HepG2 (cell line): ENCODE measurements around the gene HSD17B8. TPM values are rescaled to one million over a fixed set of nuclear protein-coding genes. Genes with fewer than 3 reads are reported as not detected.

Source experiments
- AGO2 ChIP-seq: fragments of 200-400 bp; formaldehyde crosslinking; optimal IDR thresholded peaks from 2 replicates; pipeline ENCODE3; 2017; ENCODE audit warnings: mild to moderate bottlenecking, low read depth, low read length, moderate library complexity
- ARID3A ChIP-seq: IDR thresholded peaks from 2 replicates; pipeline ENCODE4 v1.6.1; 2012; ENCODE audit warnings: low read depth, low read length, improper control_type of control experiment
- BRCA1 ChIP-seq: sonication (generic); formaldehyde crosslinking; IDR thresholded peaks from 2 replicates; pipeline ENCODE4 v1.4.0; 2020; ENCODE audit warnings: missing genetic modification reagents
- FOXA3 ChIP-seq: IDR thresholded peaks from 2 replicates; pipeline ENCODE4 v1.6.1; 2016; ENCODE audit warnings: missing genetic modification reagents, missing compliant biosample characterization
- FOXK2 ChIP-seq: fragments of 450-650 bp; IDR thresholded peaks from 2 replicates; pipeline ENCODE4 v1.6.1; 2016
- FOXM1 ChIP-seq: sonication (generic); formaldehyde crosslinking; IDR thresholded peaks from 2 replicates; pipeline ENCODE4 v1.5.0; 2020; ENCODE audit warnings: missing genetic modification reagents
- HDAC2 ChIP-seq: sonication (generic); formaldehyde crosslinking; IDR thresholded peaks from 2 replicates; pipeline ENCODE4 v1.4.0; 2020; ENCODE audit warnings: missing genetic modification reagents
- HHEX ChIP-seq: IDR thresholded peaks from 2 replicates; pipeline ENCODE4 v1.6.1; 2016; ENCODE audit warnings: control low read depth
- HMG20B ChIP-seq: conservative IDR thresholded peaks from 2 replicates; pipeline ENCODE4 v1.6.1; 2016; ENCODE audit warnings: missing genetic modification reagents, missing compliant biosample characterization
- HMGA1 ChIP-seq: sonication (generic); formaldehyde crosslinking; conservative IDR thresholded peaks from 2 replicates; pipeline ENCODE4 v1.4.0; 2020; ENCODE audit warnings: missing genetic modification reagents
- HNRNPLL ChIP-seq: fragments of 200-400 bp; formaldehyde crosslinking; IDR thresholded peaks from 2 replicates; pipeline ENCODE4 v1.6.1; 2017; ENCODE audit warnings: mild to moderate bottlenecking, low read depth, low read length; ENCODE audit not compliant: poor library complexity, severe bottlenecking
- MED1 ChIP-seq: sonication (generic); formaldehyde crosslinking; IDR thresholded peaks from 2 replicates; pipeline ENCODE4 v1.4.0; 2020; ENCODE audit warnings: missing genetic modification reagents
- NR2F2 ChIP-seq: IDR thresholded peaks from 2 replicates; pipeline ENCODE4 v1.6.1; 2012; ENCODE audit warnings: low read depth, inconsistent platforms, borderline replicate concordance
- NR3C1 ChIP-seq: sonication (generic); formaldehyde crosslinking; IDR thresholded peaks from 2 replicates; pipeline ENCODE4 v1.4.0; 2020; ENCODE audit warnings: missing genetic modification reagents
- PHF5A ChIP-seq: IDR thresholded peaks from one replicate; pipeline ENCODE4 v1.6.1; 2018; ENCODE audit warnings: low read depth, missing genetic modification reagents; ENCODE audit not compliant: unreplicated experiment
- SOX13 ChIP-seq, 3 experiments: fragments of 450-650 bp in 1 of 3; sonication (generic) in 1 of 3; formaldehyde crosslinking in 1 of 3; IDR thresholded peaks in 2 of 3; conservative IDR thresholded peaks in 1 of 3; 2 replicates each; pipeline versions ENCODE4 v1.5.0 to v1.6.1; 2016 to 2020; ENCODE audit warnings: antibody characterized with exemption in 1 of 3, mild to moderate bottlenecking in 1 of 3, missing compliant biosample characterization in 1 of 3, missing genetic modification reagents in 1 of 3, moderate library complexity in 1 of 3
- ZEB1 ChIP-seq: IDR thresholded peaks from 2 replicates; pipeline ENCODE4 v1.6.1; 2012; ENCODE audit warnings: mild to moderate bottlenecking, low read depth, inconsistent platforms; ENCODE audit not compliant: insufficient replicate concordance
- ZFP36L2 ChIP-seq: sonication (generic); formaldehyde crosslinking; IDR thresholded peaks from 2 replicates; pipeline ENCODE4 v1.4.0; 2020; ENCODE audit warnings: missing genetic modification reagents
- ZGPAT ChIP-seq: IDR thresholded peaks from 2 replicates; pipeline ENCODE4 v1.6.1; 2016; ENCODE audit warnings: mild to moderate bottlenecking
- ZNF253 ChIP-seq: sonication (generic); formaldehyde crosslinking; IDR thresholded peaks from 2 replicates; pipeline ENCODE4 v1.8.0; 2022; ENCODE audit warnings: mild to moderate bottlenecking, missing genetic modification reagents, borderline replicate concordance
- ZNF574 ChIP-seq: sonication (generic); formaldehyde crosslinking; IDR thresholded peaks from 2 replicates; pipeline ENCODE4 v1.4.0; 2020; ENCODE audit warnings: missing genetic modification reagents
- ZNF589 ChIP-seq: sonication (generic); formaldehyde crosslinking; conservative IDR thresholded peaks from 2 replicates; pipeline ENCODE4 v1.8.0; 2022; ENCODE audit warnings: mild to moderate bottlenecking, moderate library complexity, missing genetic modification reagents
- ZNF615 ChIP-seq: sonication (generic); formaldehyde crosslinking; IDR thresholded peaks from 2 replicates; pipeline ENCODE4 v1.5.0; 2020; ENCODE audit warnings: mild to moderate bottlenecking, missing genetic modification reagents, borderline replicate concordance
- ZSCAN30 ChIP-seq: sonication (generic); formaldehyde crosslinking; IDR thresholded peaks from 2 replicates; pipeline ENCODE4 v1.5.0; 2020; ENCODE audit warnings: mild to moderate bottlenecking, missing genetic modification reagents
- polyA plus RNA-seq, 8 experiments: library from polyadenylated mRNA; depleted of rRNA in 3 of 8; stranded (reverse) in 7 of 8; unstranded in 1 of 8; fragments of >200 nt; fragmentation: Illumina TruSeq in 4 of 8; extraction: Trizol in 4 of 8; gene quantifications; 2 replicates each; pipeline versions ENCODE4 v1.2.1 to v1.2.3, GENCODE V29; 2011 to 2016; ENCODE audit warnings: low read depth in 4 of 8, missing spikeins in 1 of 8, mixed read lengths in 1 of 8; ENCODE audit not compliant: insufficient read depth in 1 of 8
- total RNA-seq, 5 experiments: library from RNA; depleted of rRNA; stranded (reverse); fragments of >200 nt; fragmentation: Illumina TruSeq; extraction: Trizol; gene quantifications; 2 replicates each; pipeline ENCODE4 v1.2.3, GENCODE V29; 2016; ENCODE audit warnings: low read depth in 1 of 5

Gene HSD17B8
- total and polyA plus RNA-seq, 2 of the 13 experiments (the other 11 are each of a cell fraction or from before 2014, with no cell fraction given), result 12.6 to 20.1 TPM

GRCh38 chr6:33201147-33201545 is 3.3 kb upstream of the HSD17B8 start (continued):
- TF ChIP-seq BRCA1 (CRISPR knock-in tag) (no peak), ZGPAT (CRISPR knock-in tag) (no peak), ZEB1 (no peak), ZNF574 (no peak), ZNF589 (no peak), HHEX (CRISPR knock-in tag) (0 out of 2 replicates have a peak, but pooled peaks have one; percentile 38), MED1 (no peak), ZNF253 (CRISPR knock-in tag) (peak; percentile 76; the same call in 1 of the 2 replicates), FOXM1 (CRISPR knock-in tag) (no peak), HDAC2 (CRISPR knock-in tag) (peak; percentile 7; the same call in 1 of the 2 replicates), HMG20B (CRISPR knock-in tag) (no peak), SOX13 (IDR thresholded peaks at IDR 0.05) (no peak), SOX13 (CRISPR knock-in tag; conservative IDR thresholded peaks at IDR 0.05 in 1 of 2, IDR thresholded peaks at IDR 0.05 in 1 of 2) (0 out of 4 replicates have a peak, but pooled peaks of 1 of the 2 experiments have one; percentile 85), ZFP36L2 (CRISPR knock-in tag) (no peak), ARID3A (no peak), HMGA1 (CRISPR knock-in tag) (no peak), ZSCAN30 (CRISPR knock-in tag) (no peak), FOXA3 (CRISPR knock-in tag) (no peak), NR3C1 (CRISPR knock-in tag) (no peak), HNRNPLL (no peak), AGO2 (peak; percentile 40), NR2F2 (no peak), FOXK2 (no peak), PHF5A (CRISPR knock-in tag) (no peak), ZNF615 (CRISPR knock-in tag) (no peak)
